ENCODE measurements around the gene WDR11.

The WDR11 gene

GRCh38 chr10:120948889-120949608 lies 97.9 kb downstream of the WDR11 start:
- DNase-seq: peak; percentile 8 to 23

- DNase-seq: no peak
Observed at GRCh38 chr10:120949609-120950031, 98.5 kb downstream of the WDR11 start.

GRCh38 chr10:120950051-120950561 lies 98.9 kb downstream of the WDR11 start:
- no peak for DNase-seq

GRCh38 chr10:120951288-120951687 lies 100.1 kb downstream of the WDR11 start:
- no peak for DNase-seq

- DNase-seq: no peak
Observed at GRCh38 chr10:120953897-120954296, 102.7 kb downstream of the WDR11 start.
